ENCODE results near the gene CDH4. TPM values are rescaled to one million over a fixed set of nuclear protein-coding genes. Genes with fewer than 3 reads are reported as not detected.

CDH4 gene
- total RNA-seq, 4 donors from 2014 or later, result under 0.01 to 0.56 (median 0.19) TPM; not detected in 1

DNA sequence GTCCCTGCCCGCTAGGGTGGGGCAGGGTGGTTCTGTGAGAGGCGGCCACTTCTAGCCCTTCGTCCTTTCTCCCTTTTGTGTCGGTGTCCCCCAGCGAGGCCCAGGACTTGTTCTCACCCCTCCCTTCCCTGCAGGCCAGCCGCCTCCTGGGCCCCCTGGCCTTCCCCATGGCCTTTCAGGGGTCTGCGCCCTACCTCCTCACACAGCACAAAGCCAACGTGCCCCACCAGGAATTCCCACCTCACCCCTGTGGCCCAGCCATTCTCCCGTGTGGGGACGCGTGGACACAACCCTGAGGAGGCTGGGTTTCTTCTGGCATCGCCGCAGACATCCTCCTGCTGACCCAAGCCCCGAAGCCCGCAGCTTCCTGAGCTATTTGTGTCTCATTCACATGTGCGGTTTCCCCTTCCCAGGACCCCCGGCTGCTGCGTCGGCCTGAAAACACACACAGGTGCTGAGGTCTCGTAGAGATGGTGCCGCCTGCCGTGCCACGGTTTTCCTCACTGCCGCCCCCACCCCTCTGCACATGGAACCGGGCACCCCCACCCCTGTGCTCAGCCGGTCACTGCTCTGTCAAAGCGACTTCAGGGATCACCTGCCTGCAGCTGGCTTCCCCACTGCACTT lies 375.8 kb downstream of the CDH4 start:
- DNase-seq (ENCODE audit: low spot score), result no peak
- ATAC-seq (ENCODE audit: low FRiP score), result no peak
- TF ChIP-seq, protein P1, sequence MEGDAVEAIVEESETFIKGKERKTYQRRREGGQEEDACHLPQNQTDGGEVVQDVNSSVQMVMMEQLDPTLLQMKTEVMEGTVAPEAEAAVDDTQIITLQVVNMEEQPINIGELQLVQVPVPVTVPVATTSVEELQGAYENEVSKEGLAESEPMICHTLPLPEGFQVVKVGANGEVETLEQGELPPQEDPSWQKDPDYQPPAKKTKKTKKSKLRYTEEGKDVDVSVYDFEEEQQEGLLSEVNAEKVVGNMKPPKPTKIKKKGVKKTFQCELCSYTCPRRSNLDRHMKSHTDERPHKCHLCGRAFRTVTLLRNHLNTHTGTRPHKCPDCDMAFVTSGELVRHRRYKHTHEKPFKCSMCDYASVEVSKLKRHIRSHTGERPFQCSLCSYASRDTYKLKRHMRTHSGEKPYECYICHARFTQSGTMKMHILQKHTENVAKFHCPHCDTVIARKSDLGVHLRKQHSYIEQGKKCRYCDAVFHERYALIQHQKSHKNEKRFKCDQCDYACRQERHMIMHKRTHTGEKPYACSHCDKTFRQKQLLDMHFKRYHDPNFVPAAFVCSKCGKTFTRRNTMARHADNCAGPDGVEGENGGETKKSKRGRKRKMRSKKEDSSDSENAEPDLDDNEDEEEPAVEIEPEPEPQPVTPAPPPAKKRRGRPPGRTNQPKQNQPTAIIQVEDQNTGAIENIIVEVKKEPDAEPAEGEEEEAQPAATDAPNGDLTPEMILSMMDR (IDR thresholded peaks at IDR 0.05), result no peak

DNA sequence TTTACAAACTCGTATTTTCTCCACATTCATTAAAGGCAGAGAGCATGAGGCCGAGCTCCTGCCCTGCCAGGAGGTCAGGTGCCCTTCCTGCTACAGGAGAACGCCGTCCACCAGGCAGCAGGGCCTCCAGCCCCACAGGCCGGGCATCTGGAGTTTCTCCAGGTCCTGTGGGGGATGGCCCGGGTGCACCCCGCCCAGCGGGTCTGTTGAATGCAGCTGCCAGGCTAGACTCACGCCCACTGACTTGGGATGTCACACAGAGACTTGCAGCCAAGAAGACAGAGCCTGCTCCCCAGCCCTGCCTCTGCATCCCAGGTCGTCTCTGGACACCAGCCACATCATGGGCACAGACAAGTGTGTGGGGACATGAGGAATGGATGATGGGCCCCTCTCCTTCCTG lies 376.4 kb downstream of the CDH4 start:
- TF ChIP-seq, protein P1 (IDR thresholded peaks at IDR 0.05), result no peak
- DNase-seq (ENCODE audit: low spot score) (no peak), ATAC-seq (ENCODE audit: low FRiP score) (no peak)

DNA sequence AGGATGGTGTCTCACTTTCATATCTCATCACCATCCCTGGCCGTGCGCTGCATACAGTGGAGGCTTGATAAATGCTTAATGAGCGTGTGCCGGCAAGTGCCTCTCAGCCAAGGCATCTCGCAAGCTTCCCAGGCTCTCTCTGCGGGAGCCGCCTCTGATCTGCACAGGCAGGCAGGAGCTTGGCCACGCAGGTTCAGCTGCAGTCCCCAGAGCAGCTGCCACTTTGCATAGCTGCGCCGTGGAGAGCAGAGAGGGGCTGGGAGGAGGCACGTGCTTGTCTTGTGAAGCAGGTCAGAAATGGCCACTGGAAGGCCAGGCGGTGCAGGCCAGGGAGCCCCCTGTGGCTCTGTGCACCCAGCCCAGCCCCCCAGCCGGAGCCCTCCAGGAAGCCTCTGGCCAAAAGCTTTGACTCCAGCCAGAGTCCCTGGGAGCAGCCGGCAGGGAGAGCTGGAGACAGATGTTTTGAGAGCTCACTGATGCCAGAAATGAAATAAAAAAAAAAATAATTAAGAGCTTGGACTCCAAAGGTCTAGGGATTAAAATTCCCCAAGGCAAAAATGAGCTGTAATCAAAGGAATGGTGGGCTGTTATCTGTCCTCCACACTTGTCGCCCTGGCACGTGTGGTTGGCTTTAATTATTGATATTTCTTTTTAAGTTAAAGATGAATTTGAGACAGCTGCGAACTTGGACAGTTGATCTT lies 377.0 kb downstream of the CDH4 start:
- no peak for ATAC-seq (ENCODE audit: low FRiP score)

DNA sequence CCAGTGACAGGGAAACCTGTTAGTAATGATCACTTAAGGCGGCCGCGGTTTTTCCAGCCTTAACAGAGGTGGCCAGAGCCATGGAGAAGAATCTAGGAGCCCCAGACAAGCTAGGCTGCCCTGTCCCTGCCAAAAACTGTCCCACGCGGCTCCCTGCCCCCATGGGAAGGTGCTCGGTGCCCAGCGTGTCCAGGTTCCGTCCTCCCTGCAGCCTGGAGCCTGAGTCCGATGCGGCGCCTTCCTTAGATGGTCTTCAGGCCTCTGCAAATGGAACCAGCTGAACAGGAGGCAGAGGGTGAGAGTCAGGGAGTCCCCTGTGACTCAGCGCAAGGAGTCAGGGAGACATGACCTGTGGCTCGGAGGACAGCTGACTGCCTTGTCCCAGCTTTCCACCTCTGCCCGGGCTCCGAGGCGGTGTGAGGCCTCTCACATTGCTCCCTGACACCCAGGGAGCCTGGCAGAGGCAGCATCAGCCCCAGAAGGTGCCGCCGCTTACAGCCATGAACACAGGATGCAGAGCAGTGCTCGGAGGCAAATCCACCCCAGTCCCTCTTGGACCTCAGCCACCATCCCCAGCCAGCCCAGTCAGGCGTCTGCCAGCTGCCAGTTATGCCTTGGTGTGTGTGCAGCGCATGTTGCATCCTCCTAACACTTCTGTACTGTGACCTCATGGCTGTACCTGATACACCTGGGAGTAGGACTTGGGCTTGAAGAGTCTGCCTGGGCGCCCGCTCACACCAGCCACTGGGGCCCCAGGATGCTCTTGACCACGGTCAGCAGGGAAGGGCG lies 377.7 kb downstream of the CDH4 start:
- ATAC-seq (ENCODE audit: low FRiP score) (no peak), DNase-seq (ENCODE audit: low spot score) (no peak)
- TF ChIP-seq, protein P1 (IDR thresholded peaks at IDR 0.05), result no peak

More for the DNA sequence above, 377.0 kb downstream of the CDH4 start:
- TF ChIP-seq, protein P1 (IDR thresholded peaks at IDR 0.05), result no peak
- no peak for DNase-seq (ENCODE audit: low spot score)

DNA sequence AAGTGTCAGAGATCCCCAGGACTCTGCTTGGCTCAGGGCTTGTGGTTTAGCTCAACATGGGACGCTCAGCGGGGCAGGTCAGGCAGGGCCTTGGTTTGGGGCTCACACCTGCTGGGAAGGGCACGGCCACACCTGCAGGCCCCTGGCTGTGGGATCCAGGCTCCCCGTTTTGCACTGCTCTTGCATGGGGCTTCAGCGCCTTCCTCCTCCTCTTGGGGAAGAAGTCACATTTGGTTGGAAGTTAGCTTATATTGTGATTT lies 378.3 kb downstream of the CDH4 start:
- no peak for DNase-seq (ENCODE audit: low spot score)
- TF ChIP-seq, protein P1 (IDR thresholded peaks at IDR 0.05), result no peak
- ATAC-seq (ENCODE audit: low FRiP score), result no peak

DNA sequence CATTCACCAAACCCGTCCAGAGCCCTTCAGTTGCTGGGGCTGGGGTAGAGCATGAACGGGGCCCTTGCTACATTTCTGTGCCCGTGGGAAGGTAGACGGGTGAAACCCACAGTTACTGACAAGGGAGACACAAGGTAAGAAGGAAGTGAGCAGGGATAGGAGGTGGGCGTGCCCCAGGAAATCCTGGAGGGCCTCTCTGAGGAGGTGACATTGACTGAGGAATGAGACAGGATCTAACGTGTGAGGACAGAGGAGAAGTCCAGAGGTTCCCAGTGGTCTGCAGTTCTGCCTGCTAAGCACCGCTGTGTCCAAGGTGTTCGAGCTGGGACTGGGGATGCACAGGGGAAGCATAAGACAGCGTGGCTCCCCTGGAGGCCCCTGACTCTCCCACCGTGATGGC lies 378.8 kb downstream of the CDH4 start:
- TF ChIP-seq, protein P1 (IDR thresholded peaks at IDR 0.05), result no peak

More for the DNA sequence above, 378.8 kb downstream of the CDH4 start:
- ATAC-seq (ENCODE audit: low FRiP score) (no peak), DNase-seq (ENCODE audit: low spot score) (no peak)
